ENCODE data around the gene SORCS2.

SORCS2 gene

GRCh38 chr4:7709431-7709830 lies 517.1 kb downstream of the SORCS2 start:
- TF ChIP-seq, protein P1, sequence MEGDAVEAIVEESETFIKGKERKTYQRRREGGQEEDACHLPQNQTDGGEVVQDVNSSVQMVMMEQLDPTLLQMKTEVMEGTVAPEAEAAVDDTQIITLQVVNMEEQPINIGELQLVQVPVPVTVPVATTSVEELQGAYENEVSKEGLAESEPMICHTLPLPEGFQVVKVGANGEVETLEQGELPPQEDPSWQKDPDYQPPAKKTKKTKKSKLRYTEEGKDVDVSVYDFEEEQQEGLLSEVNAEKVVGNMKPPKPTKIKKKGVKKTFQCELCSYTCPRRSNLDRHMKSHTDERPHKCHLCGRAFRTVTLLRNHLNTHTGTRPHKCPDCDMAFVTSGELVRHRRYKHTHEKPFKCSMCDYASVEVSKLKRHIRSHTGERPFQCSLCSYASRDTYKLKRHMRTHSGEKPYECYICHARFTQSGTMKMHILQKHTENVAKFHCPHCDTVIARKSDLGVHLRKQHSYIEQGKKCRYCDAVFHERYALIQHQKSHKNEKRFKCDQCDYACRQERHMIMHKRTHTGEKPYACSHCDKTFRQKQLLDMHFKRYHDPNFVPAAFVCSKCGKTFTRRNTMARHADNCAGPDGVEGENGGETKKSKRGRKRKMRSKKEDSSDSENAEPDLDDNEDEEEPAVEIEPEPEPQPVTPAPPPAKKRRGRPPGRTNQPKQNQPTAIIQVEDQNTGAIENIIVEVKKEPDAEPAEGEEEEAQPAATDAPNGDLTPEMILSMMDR (IDR thresholded peaks at IDR 0.05; ENCODE audit: low read depth, low read length), result no peak
- H3K4me3 ChIP-seq (replicated peaks in 1 of 2; ENCODE audit: low read depth in 2 of 2, low read length in 2 of 2), result no peak overlapping the region
- no peak for DNase-seq (ENCODE audit: low read depth in 2 of 2)

- TF ChIP-seq, protein P1 (IDR thresholded peaks at IDR 0.05; ENCODE audit: low read depth, low read length), result no peak
- no peak overlapping the region for H3K4me3 ChIP-seq (replicated peaks in 1 of 2; ENCODE audit: low read depth in 2 of 2, low read length in 2 of 2)
- DNase-seq (ENCODE audit: low read depth in 2 of 2), result no peak
These were observed 517.8 kb downstream of the SORCS2 start for GRCh38 chr4:7710126-7710525.

DNA sequence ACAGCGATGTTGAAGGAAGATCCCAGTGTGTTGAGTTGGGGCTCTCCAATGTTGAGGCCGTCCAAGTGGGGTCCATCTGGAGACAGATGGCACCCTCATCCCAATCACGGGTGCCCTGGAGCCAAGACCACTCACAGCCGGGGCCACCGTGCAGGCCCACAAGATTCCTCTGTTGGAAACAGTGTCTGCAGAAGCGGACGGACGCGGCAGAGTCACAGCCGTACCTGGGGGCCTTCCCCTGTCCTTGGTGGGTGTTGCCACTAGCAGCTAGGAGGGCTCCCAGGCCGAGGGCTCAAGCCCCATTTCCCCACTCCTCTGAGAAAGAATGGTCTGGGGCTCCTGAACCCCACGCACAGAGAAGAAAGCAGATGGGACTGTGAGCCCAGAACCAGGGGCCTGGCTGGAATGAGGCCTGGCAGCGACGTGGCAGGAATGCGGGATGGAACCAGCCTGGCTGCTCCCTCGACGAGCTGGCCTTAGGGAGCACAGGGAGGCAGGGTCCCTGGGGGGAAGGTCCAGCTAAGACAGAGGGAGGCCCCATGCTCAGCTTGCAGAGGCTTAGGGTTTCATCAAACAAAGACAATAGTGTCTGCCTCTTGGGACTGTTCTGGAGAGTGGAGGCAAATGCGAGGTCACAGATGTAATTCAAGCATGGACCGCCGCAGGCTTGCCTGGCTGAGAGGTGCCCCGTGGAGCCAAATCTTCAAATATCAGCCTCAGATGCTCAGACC lies 518.4 kb downstream of the SORCS2 start:
- TF ChIP-seq, protein P1 (IDR thresholded peaks at IDR 0.05; ENCODE audit: low read depth, low read length), result no peak
- no peak overlapping the region for H3K4me3 ChIP-seq (replicated peaks in 1 of 2; ENCODE audit: low read depth in 2 of 2, low read length in 2 of 2)
- DNase-seq (ENCODE audit: low read depth in 2 of 2), result no peak

- TF ChIP-seq, protein P1 (IDR thresholded peaks at IDR 0.05; ENCODE audit: low read depth, low read length), result no peak
- no peak overlapping the region for H3K4me3 ChIP-seq (replicated peaks in 1 of 2; ENCODE audit: low read depth in 2 of 2, low read length in 2 of 2)
- DNase-seq (ENCODE audit: low read depth in 2 of 2), result no peak
These were observed 519.1 kb downstream of the SORCS2 start for GRCh38 chr4:7711307-7711963.

GRCh38 chr4:7712021-7712671 lies 519.8 kb downstream of the SORCS2 start:
- TF ChIP-seq, protein P1 (IDR thresholded peaks at IDR 0.05; ENCODE audit: low read depth, low read length), result no peak
- DNase-seq (ENCODE audit: low read depth in 2 of 2), result no peak
- H3K4me3 ChIP-seq (replicated peaks in 1 of 2; ENCODE audit: low read depth in 2 of 2, low read length in 2 of 2), result no peak overlapping the region

DNA sequence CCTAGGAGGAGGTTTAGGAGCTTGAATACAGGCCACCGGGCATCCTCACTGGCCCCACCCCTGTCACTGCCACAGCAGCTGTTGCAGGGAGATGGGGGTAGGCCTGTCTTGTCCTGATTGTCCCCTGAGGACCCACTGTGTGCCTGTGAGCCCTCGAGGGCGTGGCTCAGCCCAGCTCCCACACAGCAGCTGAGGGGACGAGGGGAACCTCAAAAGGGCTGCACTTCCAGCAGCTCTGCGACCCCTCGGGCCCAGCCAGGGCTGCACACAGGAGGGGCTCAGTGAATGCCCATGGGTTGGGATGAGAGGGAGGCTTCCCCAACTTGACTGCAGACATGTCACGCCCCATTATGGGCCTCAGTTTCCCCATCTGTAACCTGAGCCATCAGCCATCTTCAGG lies 521.4 kb downstream of the SORCS2 start:
- TF ChIP-seq, protein P1 (IDR thresholded peaks at IDR 0.05; ENCODE audit: low read depth, low read length), result no peak
- no peak for DNase-seq (ENCODE audit: low read depth in 2 of 2)
- H3K4me3 ChIP-seq (replicated peaks in 1 of 2; ENCODE audit: low read depth in 2 of 2, low read length in 2 of 2), result no peak overlapping the region
